ENCODE measurements around the gene DAPK1.
A peak's percentile ranks its signal among the peaks of the same experiment; 100 is the strongest.

DAPK1 gene

GRCh38 chr9:87713278-87713987, 215.8 kb downstream of the DAPK1 start:
- Histone ChIP-seq H3K27ac (ENCODE audit: low read depth, low read length) (peak overlapping the region; percentile 100), H3K27me3 (ENCODE audit: insufficient read depth, low read length) (no peaks in the 10 kb centered on the region), H2AFZ (ENCODE audit: low read length, unreplicated experiment) (no peak overlapping the region), H3K36me3 (ENCODE audit: insufficient read depth, low read length) (no peaks in the 10 kb centered on the region), H3K79me2 (ENCODE audit: control insufficient read depth, insufficient read depth, low read length, unreplicated experiment) (no peaks in the 10 kb centered on the region), H3K4me3 (ENCODE audit: low read depth, low read length) (peak overlapping the region; percentile 63), H3K4me1 (ENCODE audit: control insufficient read depth, insufficient read depth, low read length, unreplicated experiment) (peaks cover 42% of the 10 kb centered on the region)

GRCh38 chr9:87713988-87714330, 216.3 kb downstream of the DAPK1 start:
- Histone ChIP-seq H3K79me2 (ENCODE audit: control insufficient read depth, insufficient read depth, low read length, unreplicated experiment) (no peaks in the 10 kb centered on the region), H3K4me3 (ENCODE audit: low read depth, low read length) (peak overlapping the region; percentile 63), H3K4me1 (ENCODE audit: control insufficient read depth, insufficient read depth, low read length, unreplicated experiment) (peaks cover 42% of the 10 kb centered on the region), H3K27ac (ENCODE audit: low read depth, low read length) (peak overlapping the region; percentile 100), H3K27me3 (ENCODE audit: insufficient read depth, low read length) (no peaks in the 10 kb centered on the region), H2AFZ (ENCODE audit: low read length, unreplicated experiment) (no peak overlapping the region), H3K36me3 (ENCODE audit: insufficient read depth, low read length) (no peaks in the 10 kb centered on the region)

- H3K4me3 ChIP-seq (ENCODE audit: low read depth, low read length), result 0 out of 2 replicates have a peak overlapping the region, but pooled peaks have one; percentile 63
- H2AFZ ChIP-seq (ENCODE audit: low read length, unreplicated experiment), result no peak overlapping the region
- no peaks in the 10 kb centered on the region for H3K36me3 ChIP-seq (ENCODE audit: insufficient read depth, low read length)
- peak overlapping the region; percentile 100 for H3K27ac ChIP-seq (ENCODE audit: low read depth, low read length)
- H3K79me2 ChIP-seq (ENCODE audit: control insufficient read depth, insufficient read depth, low read length, unreplicated experiment), result no peaks in the 10 kb centered on the region
- peaks cover 42% of the 10 kb centered on the region for H3K4me1 ChIP-seq (ENCODE audit: control insufficient read depth, insufficient read depth, low read length, unreplicated experiment)
- no peaks in the 10 kb centered on the region for H3K27me3 ChIP-seq (ENCODE audit: insufficient read depth, low read length)
Observed at GRCh38 chr9:87714819-87715218, 217.2 kb downstream of the DAPK1 start.

- no peak overlapping the region for H2AFZ ChIP-seq (ENCODE audit: low read length, unreplicated experiment)
- no peak overlapping the region; the same call in 1 of the 2 replicates for H3K27ac ChIP-seq (ENCODE audit: low read depth, low read length)
- H3K27me3 ChIP-seq (ENCODE audit: insufficient read depth, low read length), result no peaks in the 10 kb centered on the region
- no peaks in the 10 kb centered on the region for H3K36me3 ChIP-seq (ENCODE audit: insufficient read depth, low read length)
- H3K4me1 ChIP-seq (ENCODE audit: control insufficient read depth, insufficient read depth, low read length, unreplicated experiment), result peaks cover 41% of the 10 kb centered on the region
- no peak overlapping the region for H3K4me3 ChIP-seq (ENCODE audit: low read depth, low read length)
- H3K79me2 ChIP-seq (ENCODE audit: control insufficient read depth, insufficient read depth, low read length, unreplicated experiment), result no peaks in the 10 kb centered on the region
Observed at GRCh38 chr9:87716141-87716540, 218.5 kb downstream of the DAPK1 start.

- Histone ChIP-seq H3K27me3 (ENCODE audit: insufficient read depth, low read length) (no peaks in the 10 kb centered on the region), H2AFZ (ENCODE audit: low read length, unreplicated experiment) (no peak overlapping the region), H3K4me3 (ENCODE audit: low read depth, low read length) (no peak overlapping the region), H3K4me1 (ENCODE audit: control insufficient read depth, insufficient read depth, low read length, unreplicated experiment) (peaks cover 28% of the 10 kb centered on the region), H3K36me3 (ENCODE audit: insufficient read depth, low read length) (no peaks in the 10 kb centered on the region), H3K27ac (ENCODE audit: low read depth, low read length) (no peak overlapping the region), H3K79me2 (ENCODE audit: control insufficient read depth, insufficient read depth, low read length, unreplicated experiment) (no peaks in the 10 kb centered on the region)
Observed at GRCh38 chr9:87717456-87717855, 219.8 kb downstream of the DAPK1 start.

GRCh38 chr9:87718231-87718630, 220.6 kb downstream of the DAPK1 start:
- no peaks in the 10 kb centered on the region for H3K27me3 ChIP-seq (ENCODE audit: insufficient read depth, low read length)
- peaks cover 20% of the 10 kb centered on the region for H3K4me1 ChIP-seq (ENCODE audit: control insufficient read depth, insufficient read depth, low read length, unreplicated experiment)
- no peak overlapping the region for H3K4me3 ChIP-seq (ENCODE audit: low read depth, low read length)
- no peaks in the 10 kb centered on the region for H3K79me2 ChIP-seq (ENCODE audit: control insufficient read depth, insufficient read depth, low read length, unreplicated experiment)
- no peak overlapping the region for H3K27ac ChIP-seq (ENCODE audit: low read depth, low read length)
- no peak overlapping the region for H2AFZ ChIP-seq (ENCODE audit: low read length, unreplicated experiment)
- H3K36me3 ChIP-seq (ENCODE audit: insufficient read depth, low read length), result no peaks in the 10 kb centered on the region

- Histone ChIP-seq H3K79me2 (ENCODE audit: control insufficient read depth, insufficient read depth, low read length, unreplicated experiment) (no peaks in the 10 kb centered on the region), H3K4me1 (ENCODE audit: control insufficient read depth, insufficient read depth, low read length, unreplicated experiment) (peaks cover 16% of the 10 kb centered on the region), H3K27me3 (ENCODE audit: insufficient read depth, low read length) (no peaks in the 10 kb centered on the region), H3K27ac (ENCODE audit: low read depth, low read length) (no peak overlapping the region), H2AFZ (ENCODE audit: low read length, unreplicated experiment) (no peak overlapping the region), H3K36me3 (ENCODE audit: insufficient read depth, low read length) (no peaks in the 10 kb centered on the region), H3K4me3 (ENCODE audit: low read depth, low read length) (no peak overlapping the region)
Observed at GRCh38 chr9:87718852-87719612, 221.4 kb downstream of the DAPK1 start.

GRCh38 chr9:87720173-87720572, 222.5 kb downstream of the DAPK1 start:
- Histone ChIP-seq H3K36me3 (ENCODE audit: insufficient read depth, low read length) (no peaks in the 10 kb centered on the region), H3K27ac (ENCODE audit: low read depth, low read length) (no peak overlapping the region), H3K4me1 (ENCODE audit: control insufficient read depth, insufficient read depth, low read length, unreplicated experiment) (peaks cover 6% of the 10 kb centered on the region), H3K27me3 (ENCODE audit: insufficient read depth, low read length) (no peaks in the 10 kb centered on the region), H3K4me3 (ENCODE audit: low read depth, low read length) (no peak overlapping the region), H2AFZ (ENCODE audit: low read length, unreplicated experiment) (no peak overlapping the region), H3K79me2 (ENCODE audit: control insufficient read depth, insufficient read depth, low read length, unreplicated experiment) (no peaks in the 10 kb centered on the region)

GRCh38 chr9:87722393-87723088, 224.9 kb downstream of the DAPK1 start:
- Histone ChIP-seq H2AFZ (ENCODE audit: low read length, unreplicated experiment) (no peak overlapping the region), H3K27me3 (ENCODE audit: insufficient read depth, low read length) (no peaks in the 10 kb centered on the region), H3K27ac (ENCODE audit: low read depth, low read length) (no peak overlapping the region), H3K4me1 (ENCODE audit: control insufficient read depth, insufficient read depth, low read length, unreplicated experiment) (peaks cover 9% of the 10 kb centered on the region), H3K79me2 (ENCODE audit: control insufficient read depth, insufficient read depth, low read length, unreplicated experiment) (peaks cover 15% of the 10 kb centered on the region), H3K36me3 (ENCODE audit: insufficient read depth, low read length) (peaks cover 2% of the 10 kb centered on the region; the same call in 1 of the 2 replicates), H3K4me3 (ENCODE audit: low read depth, low read length) (no peak overlapping the region)

GRCh38 chr9:87725356-87725899, 227.8 kb downstream of the DAPK1 start:
- peak overlapping the region; percentile 96 for H3K4me3 ChIP-seq (ENCODE audit: low read depth, low read length)
- H3K79me2 ChIP-seq (ENCODE audit: control insufficient read depth, insufficient read depth, low read length, unreplicated experiment), result peaks cover 36% of the 10 kb centered on the region
- H3K4me1 ChIP-seq (ENCODE audit: control insufficient read depth, insufficient read depth, low read length, unreplicated experiment), result peaks cover 37% of the 10 kb centered on the region
- H3K36me3 ChIP-seq (ENCODE audit: insufficient read depth, low read length), result peaks cover 30% of the 10 kb centered on the region
- H3K27ac ChIP-seq (ENCODE audit: low read depth, low read length), result peak overlapping the region; percentile 86
- no peaks in the 10 kb centered on the region for H3K27me3 ChIP-seq (ENCODE audit: insufficient read depth, low read length)
- peak overlapping the region; percentile 88 for H2AFZ ChIP-seq (ENCODE audit: low read length, unreplicated experiment)

Measured in ACC112 (cell line).